ENCODE results near the gene KIFAP3. TPM values are rescaled to one million over a fixed set of nuclear protein-coding genes. Genes with fewer than 3 reads are reported as not detected.

The KIFAP3 gene
- total RNA-seq, 6 experiments from 2014 or later, result 5.9 to 9.2 (median 8.0) TPM

DNA sequence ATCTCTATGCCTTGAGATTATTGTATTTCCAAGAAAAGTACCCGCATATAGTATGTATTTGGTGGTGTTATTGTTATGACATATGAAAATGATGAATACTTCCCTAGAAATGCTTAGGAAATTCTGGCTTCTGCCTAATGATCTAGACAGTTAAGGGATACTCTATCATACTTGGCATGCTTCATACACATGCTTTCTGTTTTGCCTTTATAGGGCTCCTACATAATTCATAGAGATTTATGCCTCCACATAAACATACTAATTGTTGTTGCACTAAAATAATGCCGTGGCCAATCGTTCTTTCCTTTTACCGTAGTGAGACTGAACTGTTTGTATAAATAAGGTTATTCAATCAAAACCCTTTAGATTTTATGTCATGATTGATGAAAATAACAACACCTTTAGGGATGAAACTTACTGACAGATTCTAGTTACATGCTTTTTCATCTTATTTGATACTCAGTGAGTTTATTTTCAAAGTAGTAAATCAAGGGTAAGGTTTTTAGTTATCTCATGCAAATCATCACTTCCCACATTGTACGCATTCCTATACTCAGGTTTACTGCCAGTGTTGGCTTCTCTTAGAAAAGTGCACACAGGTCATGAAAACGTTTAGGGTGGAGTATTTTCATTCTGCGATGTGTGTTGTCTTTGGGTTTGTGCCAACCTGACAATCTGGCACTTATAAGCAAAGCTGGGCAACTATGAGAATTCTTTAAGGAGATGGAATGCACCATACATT is 140.3 kb downstream of the KIFAP3 start:
- no peaks in the 10 kb centered on the region for H3K27me3 ChIP-seq
- H3K9me3 ChIP-seq, result no peaks in the 10 kb centered on the region
- DNase-seq (no peak), ATAC-seq (no peak)
- H3K27ac ChIP-seq, result no peak overlapping the region
- intact Hi-C loops (cut with DNase I), result no loop called here
- no peaks in the 10 kb centered on the region for H3K4me1 ChIP-seq
- H3K4me3 ChIP-seq, result no peak overlapping the region
- no peak for TF ChIP-seq POLR2A (IDR thresholded peaks at IDR 0.05)
- TF ChIP-seq, protein P1, sequence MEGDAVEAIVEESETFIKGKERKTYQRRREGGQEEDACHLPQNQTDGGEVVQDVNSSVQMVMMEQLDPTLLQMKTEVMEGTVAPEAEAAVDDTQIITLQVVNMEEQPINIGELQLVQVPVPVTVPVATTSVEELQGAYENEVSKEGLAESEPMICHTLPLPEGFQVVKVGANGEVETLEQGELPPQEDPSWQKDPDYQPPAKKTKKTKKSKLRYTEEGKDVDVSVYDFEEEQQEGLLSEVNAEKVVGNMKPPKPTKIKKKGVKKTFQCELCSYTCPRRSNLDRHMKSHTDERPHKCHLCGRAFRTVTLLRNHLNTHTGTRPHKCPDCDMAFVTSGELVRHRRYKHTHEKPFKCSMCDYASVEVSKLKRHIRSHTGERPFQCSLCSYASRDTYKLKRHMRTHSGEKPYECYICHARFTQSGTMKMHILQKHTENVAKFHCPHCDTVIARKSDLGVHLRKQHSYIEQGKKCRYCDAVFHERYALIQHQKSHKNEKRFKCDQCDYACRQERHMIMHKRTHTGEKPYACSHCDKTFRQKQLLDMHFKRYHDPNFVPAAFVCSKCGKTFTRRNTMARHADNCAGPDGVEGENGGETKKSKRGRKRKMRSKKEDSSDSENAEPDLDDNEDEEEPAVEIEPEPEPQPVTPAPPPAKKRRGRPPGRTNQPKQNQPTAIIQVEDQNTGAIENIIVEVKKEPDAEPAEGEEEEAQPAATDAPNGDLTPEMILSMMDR (IDR thresholded peaks at IDR 0.05), result no peak
- 63% methylated on average over 7 of the region's 7 CpGs for WGBS (ENCODE audit: insufficient coverage, low coverage, low lambda C conversion rate, missing lambda C conversion rate)
- H3K36me3 ChIP-seq, result no peaks in the 10 kb centered on the region

DNA sequence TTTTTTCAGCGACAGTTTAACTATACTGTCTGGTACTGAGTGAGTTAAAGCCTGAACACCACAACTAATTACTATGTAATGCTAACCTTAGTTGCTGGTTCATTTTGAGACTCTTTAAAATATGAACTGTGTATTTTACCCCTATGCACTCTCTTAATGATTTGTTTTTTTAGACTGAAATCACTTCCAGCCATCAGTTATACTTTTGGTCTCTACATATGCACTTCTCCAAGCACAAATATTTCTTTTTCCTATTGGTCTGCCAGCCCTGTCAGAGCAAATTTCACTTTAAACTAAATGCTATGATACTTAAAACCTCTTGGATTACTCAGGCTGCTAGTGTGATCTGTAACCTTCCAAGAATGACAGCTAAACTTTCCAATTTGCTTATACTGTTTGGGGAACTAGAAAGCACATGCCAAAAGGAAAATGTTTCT is 142.7 kb downstream of the KIFAP3 start:
- intact Hi-C loops (cut with DNase I), result no loop called here
- no peak for DNase-seq

GRCh38 chr1:169929210-169929526 is 145.3 kb downstream of the KIFAP3 start:
- 8% methylated on average over 1 of the region's 1 CpG for WGBS (ENCODE audit: insufficient coverage, low coverage, low lambda C conversion rate, missing lambda C conversion rate)
- no peak overlapping the region for H3K27ac ChIP-seq
- no peak for TF ChIP-seq POLR2A (IDR thresholded peaks at IDR 0.05)
- TF ChIP-seq, protein P1 (IDR thresholded peaks at IDR 0.05), result no peak
- ATAC-seq (no peak), DNase-seq (no peak)
- H3K9me3 ChIP-seq, result no peaks in the 10 kb centered on the region
- peaks cover 0 to 2% (median 0%) of the 10 kb centered on the region in 4 donors for H3K36me3 ChIP-seq
- no peaks in the 10 kb centered on the region for H3K27me3 ChIP-seq
- no peaks in the 10 kb centered on the region for H3K4me1 ChIP-seq
- intact Hi-C loops (cut with DNase I), result no loop called here
- H3K4me3 ChIP-seq, result no peak overlapping the region

More for the DNA sequence above, 142.7 kb downstream of the KIFAP3 start:
- no peaks in the 10 kb centered on the region for H3K4me1 ChIP-seq
- no peaks in the 10 kb centered on the region for H3K36me3 ChIP-seq
- H3K4me3 ChIP-seq, result no peak overlapping the region
- TF ChIP-seq, protein P1 (IDR thresholded peaks at IDR 0.05), result no peak
- no peak for TF ChIP-seq POLR2A (IDR thresholded peaks at IDR 0.05)
- no peak for ATAC-seq
- no peak overlapping the region for H3K27ac ChIP-seq
- 87% methylated on average over 1 of the region's 1 CpG for WGBS (ENCODE audit: insufficient coverage, low coverage, low lambda C conversion rate, missing lambda C conversion rate)
- no peaks in the 10 kb centered on the region for H3K9me3 ChIP-seq
- H3K27me3 ChIP-seq, result no peaks in the 10 kb centered on the region

- no peak overlapping the region for H3K27ac ChIP-seq
- no peak overlapping the region for H3K4me3 ChIP-seq
- TF ChIP-seq POLR2A (IDR thresholded peaks at IDR 0.05), result no peak
- TF ChIP-seq, protein P1 (IDR thresholded peaks at IDR 0.05), result peak; percentile 65 to 71 (median 68)
- ATAC-seq (peak; percentile 70 to 81 (median 78)), DNase-seq (no peak)
- no peaks in the 10 kb centered on the region for H3K27me3 ChIP-seq
- no peaks in the 10 kb centered on the region for H3K9me3 ChIP-seq
- H3K36me3 ChIP-seq, result peaks cover 0 to 2% (median 0%) of the 10 kb centered on the region in 4 donors
- WGBS (ENCODE audit: insufficient coverage, low coverage, low lambda C conversion rate, missing lambda C conversion rate), result 33% methylated on average over 5 of the region's 6 CpGs
- intact Hi-C loops (cut with DNase I), result no loop called here
- H3K4me1 ChIP-seq, result no peaks in the 10 kb centered on the region
Observed at GRCh38 chr1:169928438-169929209, 145.9 kb downstream of the KIFAP3 start.
